GM21786 (cell line): ENCODE results near the gene CDC34.
"Not testable (repeated sequence)": the region's sequence is repeated elsewhere in the genome, so short reads cannot be mapped to it uniquely, and the experiment has no call there.

Experiments used
- ATAC-seq: cut with Tn5 transposase; IDR thresholded peaks from one replicate; pipeline ENCODE4 v1.9.1; 2021; ENCODE audit not compliant: unreplicated experiment

Gene CDC34

DNA sequence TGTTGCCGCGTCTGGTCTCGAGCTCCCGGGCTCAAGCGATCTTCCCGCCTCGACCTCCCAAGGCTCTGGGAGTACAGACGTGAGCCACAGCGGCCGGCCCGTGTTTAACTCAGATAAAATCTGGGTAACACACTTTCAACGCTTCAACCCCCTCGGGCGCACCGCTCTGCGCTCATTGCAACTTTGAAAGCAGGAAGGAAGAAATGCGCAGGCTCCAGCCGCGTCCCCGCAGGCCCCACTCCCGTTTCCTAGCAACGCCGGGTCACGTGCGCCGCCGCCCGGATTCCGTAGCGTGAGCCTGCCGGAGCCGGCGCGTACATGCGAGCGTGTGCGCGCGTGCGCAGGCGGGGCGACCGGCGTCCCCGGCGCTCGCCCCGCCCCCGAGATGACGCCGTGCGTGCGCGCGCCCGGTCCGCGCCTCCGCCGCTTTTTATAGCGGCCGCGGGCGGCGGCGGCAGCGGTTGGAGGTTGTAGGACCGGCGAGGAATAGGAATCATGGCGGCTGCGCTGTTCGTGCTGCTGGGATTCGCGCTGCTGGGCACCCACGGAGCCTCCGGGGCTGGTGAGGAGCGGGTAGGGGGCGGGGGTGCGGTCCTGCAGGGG is 40.7 kb downstream of the CDC34 start, which contains the start of gene BSG:
BSG (plus strand) TSS at position 457 of the 603 bp plus-strand sequence; CDS start at position 496, 39 bp downstream.
- peak; percentile 64 for ATAC-seq

DNA sequence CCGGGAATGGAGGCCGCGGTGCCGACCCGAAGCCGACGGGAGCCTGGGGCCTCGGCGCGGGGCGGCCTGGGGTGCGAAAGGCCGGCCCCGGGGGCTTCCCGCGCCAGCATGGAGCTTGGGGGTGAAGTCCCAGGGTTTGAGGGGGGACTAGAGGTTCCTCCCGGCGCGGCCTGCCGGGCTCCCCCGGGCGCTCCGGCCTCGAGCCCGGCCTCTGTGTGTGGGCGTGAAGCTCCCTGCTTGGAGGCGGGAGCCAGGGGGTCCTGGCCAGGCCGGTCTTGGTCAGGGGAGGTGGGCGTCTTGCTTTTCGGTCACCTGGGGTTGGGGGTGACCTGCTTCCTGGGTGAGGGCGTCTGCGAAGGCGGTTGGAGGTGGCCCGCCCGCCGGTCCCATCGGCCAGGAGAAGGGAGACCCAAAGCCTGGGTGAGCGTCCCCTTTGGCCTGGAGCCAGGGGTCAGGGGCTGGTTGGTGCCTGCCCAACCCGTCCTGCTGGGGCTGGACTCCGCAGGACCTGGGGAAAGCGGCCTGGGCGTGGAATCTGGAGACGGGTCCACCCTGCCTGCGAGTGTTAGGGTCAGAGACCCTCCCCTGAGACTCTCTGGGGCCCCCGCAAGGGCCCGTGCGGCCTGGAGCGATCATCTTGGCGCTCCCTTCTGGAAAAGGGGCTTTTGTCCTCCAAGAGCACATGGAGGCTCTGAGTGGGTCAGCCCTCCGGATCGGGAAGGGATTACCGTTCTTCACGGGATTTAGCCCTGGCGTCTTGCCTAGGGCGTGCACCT is 41.4 kb downstream of the CDC34 start:
- peak; percentile 23 for ATAC-seq

DNA sequence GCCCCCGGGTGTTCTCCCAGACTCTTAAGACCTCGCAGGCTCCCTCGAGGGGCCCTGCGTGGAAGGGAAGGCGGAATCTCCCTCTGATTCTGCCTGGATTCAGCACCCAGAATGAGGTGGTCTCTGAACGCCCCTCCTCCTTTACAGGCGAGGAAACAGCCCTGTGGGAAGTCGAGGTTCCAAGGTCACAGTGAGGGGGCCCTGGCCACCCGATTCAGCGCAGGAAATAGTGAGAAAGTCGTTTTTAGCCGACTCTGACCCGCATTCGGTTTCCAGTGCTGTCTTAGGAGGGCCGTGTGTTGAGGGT is 41.9 kb downstream of the CDC34 start:
- no peak for ATAC-seq

GRCh38 chr19:574658-575526 is 43.3 kb downstream of the CDC34 start:
- no peak for ATAC-seq

- no peak for ATAC-seq
Observed at GRCh38 chr19:575527-576506, 44.3 kb downstream of the CDC34 start.

DNA sequence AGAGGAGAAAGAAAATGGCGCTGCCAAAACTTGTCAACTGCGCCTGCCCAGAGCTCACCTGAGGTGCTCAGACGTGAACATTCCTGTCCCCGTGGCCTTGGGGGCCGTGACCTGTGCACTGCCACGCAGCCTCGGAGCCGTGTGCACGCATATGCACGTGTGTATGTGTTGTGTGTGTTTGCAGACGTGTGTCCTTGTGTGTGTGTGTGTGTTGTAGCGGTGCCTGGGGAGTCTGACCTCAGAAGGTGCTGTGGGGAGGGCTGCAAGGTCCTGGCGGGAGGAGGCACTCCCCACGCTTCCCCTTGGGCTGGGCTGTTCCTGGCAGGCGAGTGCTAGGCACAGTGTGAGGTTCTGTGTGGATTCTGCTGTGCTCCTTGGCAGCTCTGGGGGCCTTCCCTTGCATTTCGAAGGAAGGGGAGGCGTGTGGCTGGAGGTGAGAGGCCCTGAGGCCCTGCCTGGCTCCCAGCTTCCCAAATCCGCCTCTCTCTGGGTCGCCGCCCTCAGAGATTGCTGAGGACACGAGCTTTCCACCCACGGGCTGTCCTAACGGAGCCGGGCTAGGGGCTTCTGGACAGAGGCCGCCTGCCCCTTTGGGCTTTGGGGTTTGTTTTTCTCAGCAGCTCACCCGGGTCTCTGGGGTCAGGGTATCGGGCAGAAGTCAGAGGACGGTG is 45.3 kb downstream of the CDC34 start:
- ATAC-seq: no peak

GRCh38 chr19:577439-578392 is 46.2 kb downstream of the CDC34 start:
- no peak for ATAC-seq

DNA sequence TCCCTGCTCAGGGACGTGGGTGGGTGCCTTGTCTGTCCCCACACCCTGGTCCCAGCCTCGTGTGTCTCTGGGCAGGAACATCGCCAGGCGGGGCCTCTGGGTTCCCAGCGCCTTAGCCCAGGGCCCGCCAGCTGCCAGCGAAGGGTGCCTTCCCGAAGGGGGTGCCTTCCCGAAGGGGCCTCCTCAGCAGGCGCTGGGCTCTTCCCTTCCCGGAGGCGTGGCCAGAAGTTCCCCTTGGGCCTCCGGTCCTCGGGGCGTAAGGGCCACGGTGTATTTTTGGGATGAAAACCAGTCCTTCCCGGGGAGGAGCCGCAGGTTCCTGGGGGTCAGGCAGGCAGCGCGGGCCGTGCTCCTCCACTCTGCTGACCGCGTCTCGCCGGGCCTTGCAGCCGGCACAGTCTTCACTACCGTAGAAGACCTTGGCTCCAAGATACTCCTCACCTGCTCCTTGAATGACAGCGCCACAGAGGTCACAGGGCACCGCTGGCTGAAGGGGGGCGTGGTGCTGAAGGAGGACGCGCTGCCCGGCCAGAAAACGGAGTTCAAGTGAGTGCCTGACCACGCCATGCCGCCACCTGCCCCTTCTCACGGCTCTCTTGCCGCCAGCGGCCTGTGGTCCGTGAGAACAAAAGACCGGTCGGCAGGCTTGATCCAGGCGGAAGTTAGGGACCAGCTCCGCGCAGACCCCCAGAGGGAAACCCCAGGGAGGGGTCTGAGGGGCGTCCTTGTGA is 47.7 kb downstream of the CDC34 start:
- no peak for ATAC-seq

DNA sequence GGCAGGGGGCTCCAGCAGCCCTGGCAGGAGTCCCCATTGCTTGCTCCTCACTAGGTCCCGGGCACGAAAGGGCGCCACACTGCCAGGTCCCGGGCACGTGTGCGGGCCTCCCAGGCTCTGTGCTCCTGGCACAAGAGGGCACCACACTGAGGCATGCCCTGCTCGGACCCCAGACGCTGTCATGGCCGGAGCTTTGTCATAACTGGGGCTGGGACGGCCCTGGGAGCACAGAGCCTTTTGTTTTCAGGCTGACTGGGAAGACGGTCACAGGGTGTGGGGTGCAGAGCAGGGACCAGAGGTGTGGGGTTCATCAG is 48.2 kb downstream of the CDC34 start:
- ATAC-seq: no peak

GRCh38 chr19:580274-580835 is 48.8 kb downstream of the CDC34 start:
- ATAC-seq: no peak

- no peak for ATAC-seq
Observed at GRCh38 chr19:581399-582111, 50.0 kb downstream of the CDC34 start.

- ATAC-seq: no peak
Observed at GRCh38 chr19:582497-583197, 51.1 kb downstream of the CDC34 start.

- no peak for ATAC-seq
Observed at GRCh38 chr19:583198-583967, 51.8 kb downstream of the CDC34 start.

DNA sequence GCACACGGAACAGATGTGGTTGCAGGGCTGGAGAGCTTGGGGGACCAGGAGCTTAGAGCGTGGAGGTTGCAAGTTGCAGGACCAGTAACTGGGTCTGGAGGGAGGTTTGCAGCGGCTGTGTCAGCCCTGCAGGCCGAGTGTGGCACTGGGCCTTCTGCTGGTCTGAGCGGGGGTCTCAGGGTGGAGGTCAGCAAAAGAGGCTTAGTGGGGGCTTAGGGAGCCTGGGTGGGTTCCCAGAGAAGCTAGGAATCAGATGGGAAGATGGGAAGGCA is 52.3 kb downstream of the CDC34 start:
- ATAC-seq: no peak

- no peak for ATAC-seq
Observed at GRCh38 chr19:584240-585001, 52.9 kb downstream of the CDC34 start.

DNA sequence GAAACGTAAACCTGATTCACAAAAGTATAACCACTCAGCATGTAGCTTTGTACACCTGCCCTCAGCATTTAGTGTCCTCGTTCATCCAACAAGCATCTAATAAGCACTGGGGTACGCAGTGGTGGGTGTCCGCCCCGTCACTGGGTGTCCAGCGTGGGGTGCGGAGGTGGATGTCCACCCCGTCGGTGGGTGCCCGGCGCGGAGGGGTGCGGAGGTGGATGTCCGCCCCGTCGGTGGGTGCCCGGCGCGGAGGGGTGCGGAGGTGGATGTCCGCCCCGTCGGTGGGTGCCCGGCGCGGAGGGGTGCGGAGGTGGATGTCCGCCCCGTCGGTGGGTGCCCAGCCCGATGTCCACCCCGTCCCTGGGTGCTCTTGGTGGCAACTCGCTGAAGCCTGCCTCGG is 53.6 kb downstream of the CDC34 start:
- ATAC-seq: not testable (repeated sequence)
